GM10266 (cell line): ENCODE results near the gene CYTH1.

Experiments
- DNase-seq: peaks from one replicate; pipeline ENCODE4 v3.0.0; 2012; ENCODE audit errors: extremely low spot score
- CTCF ChIP-seq: IDR thresholded peaks from 2 replicates; pipeline ENCODE4 v1.5.1; 2012; ENCODE audit warnings: mild to moderate bottlenecking, low read depth; ENCODE audit not compliant: control insufficient read depth, insufficient read depth; ENCODE audit errors: missing control alignments

CYTH1 gene

GRCh38 chr17:78678222-78678557 lies 103.9 kb downstream of the CYTH1 start:
- DNase-seq, result no peak
- TF ChIP-seq CTCF, result no peak

- TF ChIP-seq CTCF, result no peak
- no peak for DNase-seq
Measured at GRCh38 chr17:78677303-78678221, 104.5 kb downstream of the CYTH1 start.

- no peak for DNase-seq
- no peak for TF ChIP-seq CTCF
Measured at GRCh38 chr17:78676412-78677302, 105.4 kb downstream of the CYTH1 start.

GRCh38 chr17:78675836-78676235 lies 106.2 kb downstream of the CYTH1 start:
- TF ChIP-seq CTCF, result no peak
- no peak for DNase-seq

GRCh38 chr17:78675316-78675616 lies 106.8 kb downstream of the CYTH1 start:
- TF ChIP-seq CTCF, result no peak
- DNase-seq, result no peak

GRCh38 chr17:78674595-78675315 lies 107.3 kb downstream of the CYTH1 start:
- DNase-seq, result no peak
- TF ChIP-seq CTCF, result no peak
